Hematopoietic multipotent progenitor cell treated with erythropoietin and hydrocortisone succinate and interleukin-3 and kit ligand, for 4 days (in vitro differentiated cells): ENCODE data around the gene SNTN.

Source experiments
- DNase-seq: peaks from one replicate; pipeline ENCODE4 v3.0.0-alpha.2; 2015

SNTN gene

DNA sequence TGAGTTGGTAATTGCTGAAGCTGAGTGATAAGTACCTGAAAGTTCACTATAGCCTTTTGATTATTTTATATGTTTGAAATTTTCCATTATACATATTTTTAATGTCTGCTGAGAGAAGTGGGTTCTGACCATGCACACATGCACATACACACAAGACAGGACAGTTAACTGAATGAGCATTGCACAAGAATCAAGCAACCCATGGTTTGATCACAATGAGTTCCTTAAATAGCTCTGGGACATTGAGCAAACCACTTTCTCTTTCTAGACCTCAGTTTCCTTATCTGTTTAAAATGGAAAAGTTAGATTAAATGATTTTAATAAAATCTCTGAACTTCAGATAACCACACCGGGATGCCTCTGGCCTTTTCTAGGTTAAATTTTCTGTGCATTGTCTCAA, 26.7 kb downstream of the SNTN start:
- DNase-seq: peak; percentile 41

GRCh38 chr3:63684081-63684480, 31.6 kb downstream of the SNTN start:
- no peak for DNase-seq

- no peak for DNase-seq
Measured at GRCh38 chr3:63685340-63685739, 32.9 kb downstream of the SNTN start.

- DNase-seq: no peak
Measured at GRCh38 chr3:63687278-63688225, 35.1 kb downstream of the SNTN start.

GRCh38 chr3:63689285-63689684, 36.8 kb downstream of the SNTN start:
- DNase-seq: no peak

- no peak for DNase-seq
Measured at GRCh38 chr3:63693351-63693750, 40.9 kb downstream of the SNTN start.

DNA sequence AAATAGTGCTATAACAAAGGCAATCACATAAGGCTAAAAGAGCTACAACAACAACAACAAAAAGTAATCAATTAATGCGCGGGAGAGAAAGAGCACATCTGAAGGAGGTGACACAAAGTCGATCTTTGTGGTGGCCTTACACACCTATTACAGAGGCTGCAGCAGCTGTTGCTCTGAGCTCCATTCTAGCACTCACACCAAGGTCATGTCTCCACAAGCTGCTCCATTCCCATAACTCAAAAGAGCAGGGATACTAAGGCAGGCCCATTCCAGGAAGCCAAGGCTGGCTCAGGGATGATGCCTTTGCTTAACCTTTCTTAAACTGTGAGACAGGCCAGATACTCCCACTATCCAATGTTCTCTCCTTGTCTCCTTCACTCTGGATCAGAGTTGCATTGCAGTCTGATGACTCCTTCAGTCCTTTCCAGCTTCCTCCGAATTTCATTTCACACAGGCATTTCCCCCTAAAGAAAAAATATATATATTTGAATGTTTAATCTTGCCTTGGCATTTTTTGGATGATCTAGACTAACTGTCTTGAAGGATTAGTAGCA, 52.7 kb downstream of the SNTN start:
- DNase-seq: no peak

GRCh38 chr3:63706321-63707085, 54.0 kb downstream of the SNTN start:
- DNase-seq: no peak

DNA sequence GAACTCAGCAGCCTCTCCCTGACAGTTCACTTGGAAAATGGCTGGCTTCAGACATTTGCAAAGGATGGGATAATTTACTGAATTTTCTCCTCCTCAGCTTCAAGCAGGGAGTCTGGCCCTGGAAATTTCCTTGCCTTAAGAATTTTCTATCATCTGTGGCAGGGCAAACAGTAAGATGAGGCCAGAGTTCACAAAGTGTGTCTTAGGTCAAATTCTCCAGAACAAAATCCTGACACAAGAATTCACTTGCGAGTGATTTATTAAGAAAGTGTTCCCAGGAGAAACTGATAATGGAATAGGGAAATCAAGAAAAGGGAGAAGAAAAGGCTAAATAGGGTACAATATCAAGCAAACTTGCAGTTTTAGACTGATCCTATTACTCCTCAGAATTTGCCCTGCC, 55.3 kb downstream of the SNTN start:
- DNase-seq: no peak

- DNase-seq: no peak
Measured at GRCh38 chr3:63709576-63709975, 57.1 kb downstream of the SNTN start.
